ENCODE measurements around the gene ZBTB20. TPM values are rescaled to one million over a fixed set of nuclear protein-coding genes. Genes with fewer than 3 reads are reported as not detected.

ZBTB20 gene
- total and polyA plus RNA-seq, 2 of the 4 experiments (the other 2 are of a cell fraction) = 0.75 to 14.7 TPM

GRCh38 chr3:114597871-114598270 is 549.2 kb downstream of the ZBTB20 start:
- no peaks in the 10 kb centered on the region; the same call in 1 of the 2 replicates for H3K9me1 ChIP-seq (ENCODE audit: insufficient read depth, low read length)
- BruUV-seq (replicated peaks) = no TSS peak
- H3K9ac ChIP-seq (ENCODE audit: low read depth, low read length) = no peak overlapping the region
- 0 out of 2 replicates have a peak, but pooled peaks cover 1% of the 10 kb centered on the region for H3K36me3 ChIP-seq (ENCODE audit: control insufficient read depth, insufficient read depth, low read length)
- CTCF ChIA-PET = interaction anchor here (1.0 to 1.6 kb wide), 3 partner anchors 20 to 97 kb away, joined by 3 to 5 read pairs (median 4); no protein-coding TSS in a partner anchor
- POLR2A ChIA-PET (ENCODE audit: unreplicated experiment) = no interaction called here
- no peak overlapping the region for H3K56ac ChIP-seq (ENCODE audit: extremely low read depth, insufficient read depth, low read length)
- in situ Hi-C loops (cut with MboI; ENCODE audit: low sequenced_read_pairs) (no loop called here), dilution Hi-C loops (cut with HindIII; ENCODE audit: low sequenced_read_pairs, unreplicated experiment) (no loop called here), intact Hi-C loops (cut with micrococcal nuclease) (no loop called here)
- H4K8ac ChIP-seq (ENCODE audit: low read depth in 2 of 2, low read length in 2 of 2) = no peak overlapping the region; a peak in 1 of 4 replicates
- no peak overlapping the region for H2BK15ac ChIP-seq (ENCODE audit: low read depth, low read length)
- H3K27ac ChIP-seq (ENCODE audit: insufficient read depth, low read length) = no peak overlapping the region
- no peaks in the 10 kb centered on the region for H3K27me3 ChIP-seq (ENCODE audit: control insufficient read depth, insufficient read depth, low read length)
- no peak overlapping the region for H3K23ac ChIP-seq (ENCODE audit: low read depth, low read length)
- H4K20me1 ChIP-seq (ENCODE audit: insufficient read depth, low read length) = no peaks in the 10 kb centered on the region
- no peak overlapping the region for H2BK5ac ChIP-seq (ENCODE audit: low read depth, low read length, poor library complexity, severe bottlenecking)
- H3K4me1 ChIP-seq (ENCODE audit: control insufficient read depth, insufficient read depth, low read length) = peaks cover 11% of the 10 kb centered on the region
- H3K4me3 ChIP-seq (ENCODE audit: insufficient read depth, low read depth, low read length) = no peak overlapping the region
- no peak overlapping the region for H3K18ac ChIP-seq (ENCODE audit: low read depth, low read length)
- H3K4ac ChIP-seq (ENCODE audit: low read depth, low read length) = no peak overlapping the region
- H3K79me1 ChIP-seq (ENCODE audit: low read depth in 1 of 2, low read length in 2 of 2) = peaks cover 8 to 21% of the 10 kb centered on the region in 2 experiments; a peak in 3 of 4 replicates
- no peak overlapping the region for H2BK120ac ChIP-seq (ENCODE audit: low read depth, low read length)
- H4K5ac ChIP-seq (ENCODE audit: low read depth, low read length) = no peak overlapping the region
- no peak for TF ChIP-seq FOS (IDR thresholded peaks at IDR 0.05; ENCODE audit: low read depth, low read length)
- TF ChIP-seq RFX5 (IDR thresholded peaks at IDR 0.05; ENCODE audit: low read depth, low read length) = no peak
- no peak for TF ChIP-seq RCOR1 (IDR thresholded peaks at IDR 0.05; ENCODE audit: insufficient replicate concordance, low read length)
- no peak for TF ChIP-seq CTCF (conservative IDR thresholded peaks at IDR 0.05; ENCODE audit: low read depth, low read length)
- TF ChIP-seq BHLHE40 (IDR thresholded peaks at IDR 0.05; ENCODE audit: low read depth, low read length) = no peak
- TF ChIP-seq RAD21 (IDR thresholded peaks at IDR 0.05; ENCODE audit: low read length) = no peak
- TF ChIP-seq, protein P1, sequence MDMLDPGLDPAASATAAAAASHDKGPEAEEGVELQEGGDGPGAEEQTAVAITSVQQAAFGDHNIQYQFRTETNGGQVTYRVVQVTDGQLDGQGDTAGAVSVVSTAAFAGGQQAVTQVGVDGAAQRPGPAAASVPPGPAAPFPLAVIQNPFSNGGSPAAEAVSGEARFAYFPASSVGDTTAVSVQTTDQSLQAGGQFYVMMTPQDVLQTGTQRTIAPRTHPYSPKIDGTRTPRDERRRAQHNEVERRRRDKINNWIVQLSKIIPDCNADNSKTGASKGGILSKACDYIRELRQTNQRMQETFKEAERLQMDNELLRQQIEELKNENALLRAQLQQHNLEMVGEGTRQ (IDR thresholded peaks at IDR 0.05; ENCODE audit: low read depth, low read length) = no peak
- no peak for TF ChIP-seq POLR2A (IDR thresholded peaks at IDR 0.05; ENCODE audit: low read depth, low read length)
- TF ChIP-seq CHD1 (IDR thresholded peaks at IDR 0.05; ENCODE audit: low read depth, low read length) = no peak
- no peak overlapping the region for H2AK9ac ChIP-seq (replicated peaks; ENCODE audit: low read depth, low read length, poor library complexity)
- H3K4me2 ChIP-seq (ENCODE audit: low read depth, low read length) = no peak overlapping the region
- no peaks in the 10 kb centered on the region for H3K9me3 ChIP-seq (ENCODE audit: control insufficient read depth, insufficient read depth, low read length)
- H2AFZ ChIP-seq (replicated peaks; ENCODE audit: low read length, poor library complexity) = no peak overlapping the region
- H3K14ac ChIP-seq (replicated peaks; ENCODE audit: low read depth, low read length) = 0 out of 2 replicates have a peak overlapping the region, but pooled peaks have one; percentile 17
- H2AK5ac ChIP-seq (ENCODE audit: low read depth, low read length) = no peak overlapping the region
- DNase-seq (no peak), ATAC-seq (ENCODE audit: low read depth) (no peak)
- H2BK20ac ChIP-seq (ENCODE audit: low read depth, low read length) = no peak overlapping the region
- H4K91ac ChIP-seq (ENCODE audit: insufficient read depth, low read depth, low read length) = no peak overlapping the region

Measured in IMR-90 (cell line).